ENCODE results near the gene ZFHX3.

Gene ZFHX3

GRCh38 chr16:72840631-72841381, 207.1 kb downstream of the ZFHX3 start:
- no peak for DNase-seq

DNA sequence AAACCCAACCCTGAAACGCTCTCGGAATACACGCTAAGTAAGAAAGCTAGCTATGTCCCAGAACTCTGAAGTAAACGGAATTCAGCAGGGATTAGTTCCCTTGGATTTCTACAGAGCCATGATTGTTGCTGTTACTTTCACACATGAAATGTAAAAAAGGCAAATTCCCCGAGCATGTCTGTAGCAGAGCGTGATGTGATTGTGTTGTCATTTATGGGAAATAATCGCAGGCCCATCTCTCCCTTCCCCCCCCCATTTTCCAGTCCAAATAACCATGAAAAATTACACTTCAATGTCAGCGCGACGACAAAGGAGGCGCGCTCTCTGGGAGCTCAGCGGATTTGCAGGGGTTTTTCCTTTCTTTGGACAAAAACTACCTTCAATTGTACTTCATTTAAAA, 209.0 kb downstream of the ZFHX3 start:
- no peak for DNase-seq

DNA sequence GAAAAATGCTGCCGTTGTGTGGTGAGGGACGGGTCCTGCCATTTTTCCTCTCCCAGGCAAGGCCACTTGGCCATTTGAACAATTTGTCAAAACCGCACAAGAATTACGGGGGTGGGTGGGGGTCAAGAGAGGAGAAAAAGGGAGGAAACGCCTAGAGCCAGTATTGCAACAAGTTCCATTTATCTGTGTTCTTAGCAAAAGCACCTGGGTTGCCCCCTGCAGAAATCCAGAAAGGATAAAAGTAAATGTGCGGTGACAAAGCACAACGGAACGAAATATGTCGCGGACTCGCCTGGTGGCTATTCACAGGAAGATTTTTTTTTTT, 209.4 kb downstream of the ZFHX3 start:
- no peak for DNase-seq

GRCh38 chr16:72837846-72838585, 209.9 kb downstream of the ZFHX3 start:
- DNase-seq: no peak

GRCh38 chr16:72836985-72837384, 210.9 kb downstream of the ZFHX3 start:
- no peak for DNase-seq

- DNase-seq: no peak
These were observed 211.7 kb downstream of the ZFHX3 start for GRCh38 chr16:72836181-72836580.

DNA sequence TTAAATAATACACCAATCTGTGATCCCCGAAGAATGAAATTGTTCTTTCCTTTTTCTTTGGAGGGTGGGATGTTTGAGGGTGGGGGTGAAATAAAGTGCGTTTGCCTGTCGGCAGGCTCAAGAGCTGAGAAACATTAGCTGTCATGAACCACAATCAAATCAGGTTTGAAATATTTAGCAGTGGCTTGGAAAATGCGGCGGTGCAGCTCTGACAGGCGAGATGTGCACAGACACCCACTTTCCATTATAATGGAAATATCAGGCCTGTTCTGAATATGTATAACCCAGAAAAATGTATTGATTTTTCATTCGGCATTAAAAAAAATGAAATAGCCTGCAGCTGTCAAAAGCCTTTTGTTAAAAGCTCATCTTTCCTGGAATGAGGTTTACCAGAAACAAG, 212.8 kb downstream of the ZFHX3 start:
- DNase-seq: no peak

GRCh38 chr16:72834499-72834898, 213.4 kb downstream of the ZFHX3 start:
- no peak for DNase-seq

DNA sequence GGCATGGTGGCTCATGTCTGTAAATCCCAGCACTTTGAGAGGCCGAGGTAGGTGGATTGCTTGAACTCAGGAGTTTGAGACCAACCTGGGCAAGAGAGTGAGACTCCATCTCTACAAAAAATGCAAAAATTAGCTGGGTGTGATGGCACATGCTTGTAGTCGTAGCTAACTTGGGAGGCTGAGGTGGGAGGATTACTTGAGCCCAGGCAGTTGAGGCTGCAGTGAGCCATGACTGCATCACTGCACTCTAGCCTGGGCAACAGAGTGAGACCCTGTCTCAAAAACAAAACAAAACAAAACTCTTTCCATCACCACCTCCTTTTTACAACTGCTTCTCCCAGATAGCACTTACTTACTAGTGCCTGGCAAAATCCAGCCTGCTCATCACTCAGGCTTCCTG, 214.0 kb downstream of the ZFHX3 start:
- DNase-seq: no peak

- no peak for DNase-seq
These were observed 214.4 kb downstream of the ZFHX3 start for GRCh38 chr16:72833482-72833881.

- peak; percentile 93 for DNase-seq
These were observed 215.2 kb downstream of the ZFHX3 start for GRCh38 chr16:72832621-72833248.

- no peak for DNase-seq
These were observed 217.8 kb downstream of the ZFHX3 start for GRCh38 chr16:72829846-72830775.

- DNase-seq: no peak
These were observed 220.1 kb downstream of the ZFHX3 start for GRCh38 chr16:72827866-72828265.

GRCh38 chr16:72825912-72826621, 221.9 kb downstream of the ZFHX3 start:
- DNase-seq: no peak

- no peak for DNase-seq
These were observed 223.2 kb downstream of the ZFHX3 start for GRCh38 chr16:72824761-72825160.

DNA sequence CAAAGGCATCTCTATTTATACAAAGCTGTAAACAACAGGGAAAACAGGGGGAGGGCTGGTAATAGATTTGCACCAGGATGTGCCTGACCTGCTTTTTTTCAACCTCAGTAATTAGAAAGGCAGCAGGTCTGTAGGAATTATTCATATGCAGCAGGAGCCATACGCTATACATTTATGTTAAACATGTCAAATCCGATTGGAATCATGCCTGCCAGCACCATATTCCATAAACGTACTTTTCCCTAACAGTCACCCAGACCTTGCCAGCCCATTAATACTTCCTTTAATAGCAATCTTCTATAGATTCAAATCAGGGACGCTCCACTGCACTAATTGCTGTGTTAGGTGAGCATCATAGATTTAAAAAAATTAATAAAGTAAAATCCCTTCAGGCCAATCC, 223.9 kb downstream of the ZFHX3 start:
- no peak for DNase-seq

GRCh38 chr16:72821185-72821950, 226.6 kb downstream of the ZFHX3 start:
- DNase-seq: no peak

GRCh38 chr16:72819345-72819744, 228.6 kb downstream of the ZFHX3 start:
- no peak for DNase-seq

- DNase-seq: no peak
These were observed 229.6 kb downstream of the ZFHX3 start for GRCh38 chr16:72818236-72818845.

DNA sequence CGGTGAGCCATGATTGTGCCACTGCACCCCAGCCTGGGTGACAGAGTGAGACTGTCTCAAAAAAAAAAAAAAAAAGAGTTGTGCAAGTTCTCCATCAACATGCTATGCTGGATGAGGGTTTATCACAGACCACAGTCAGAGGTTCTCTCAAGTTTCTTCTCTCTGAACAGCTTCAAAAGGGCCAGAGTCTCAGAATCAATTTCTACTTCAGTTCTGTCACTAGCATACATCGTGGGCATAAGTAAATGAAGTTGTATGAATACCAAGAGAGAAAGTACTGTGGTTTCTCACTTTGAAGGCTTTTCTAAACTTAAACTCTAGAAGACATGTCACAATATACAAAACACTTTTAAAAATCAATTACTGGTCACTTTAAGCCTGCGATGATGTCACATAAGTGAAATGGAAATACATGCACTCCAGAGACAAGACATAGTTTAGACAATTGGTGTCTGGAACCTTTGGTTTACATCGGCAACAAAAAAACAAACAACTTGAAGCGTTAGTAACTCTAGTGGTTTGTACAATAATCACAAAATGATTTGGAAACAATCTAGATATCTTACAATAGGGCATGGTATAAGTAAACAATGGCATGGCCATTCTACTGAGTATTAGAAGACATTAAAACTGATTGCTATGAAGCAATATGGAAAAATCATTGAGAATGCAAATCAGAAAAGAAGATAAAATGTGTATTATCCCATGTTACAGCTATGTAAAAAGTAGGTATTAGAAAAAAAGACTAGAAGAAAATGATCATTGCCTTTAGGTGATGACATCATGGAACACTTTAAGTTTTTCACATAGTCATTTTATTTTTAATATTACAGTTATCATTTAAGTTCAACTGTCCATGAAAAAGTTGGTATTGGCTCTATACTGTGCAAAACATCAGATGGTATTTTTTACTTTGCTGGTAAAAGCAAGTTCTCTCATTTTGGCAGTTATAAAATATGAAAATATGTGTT, 232.3 kb downstream of the ZFHX3 start:
- no peak for DNase-seq

Data from activated CD8-positive, alpha-beta memory T cell treated with anti-CD3 and anti-CD28 coated beads, Interleukin-2, amount 50 U/mL, for 48 hours (primary cell).